Neural progenitor cell (in vitro differentiated cells): ENCODE results near the gene ZFR2.

Source experiments
- EZH2 ChIP-seq: fragments of 200-600 bp; sonication (generic); IDR thresholded peaks from 2 replicates; pipeline ENCODE4 v1.6.1; 2017; ENCODE audit warnings: antibody characterized with exemption, mild to moderate bottlenecking, moderate library complexity
- TF ChIP-seq, protein P1 (sequence below): fragments of 200-600 bp; sonication (generic); IDR thresholded peaks from 2 replicates; pipeline ENCODE4 v1.5.1; 2017; ENCODE audit warnings: antibody characterized with exemption, mild to moderate bottlenecking

DNA sequence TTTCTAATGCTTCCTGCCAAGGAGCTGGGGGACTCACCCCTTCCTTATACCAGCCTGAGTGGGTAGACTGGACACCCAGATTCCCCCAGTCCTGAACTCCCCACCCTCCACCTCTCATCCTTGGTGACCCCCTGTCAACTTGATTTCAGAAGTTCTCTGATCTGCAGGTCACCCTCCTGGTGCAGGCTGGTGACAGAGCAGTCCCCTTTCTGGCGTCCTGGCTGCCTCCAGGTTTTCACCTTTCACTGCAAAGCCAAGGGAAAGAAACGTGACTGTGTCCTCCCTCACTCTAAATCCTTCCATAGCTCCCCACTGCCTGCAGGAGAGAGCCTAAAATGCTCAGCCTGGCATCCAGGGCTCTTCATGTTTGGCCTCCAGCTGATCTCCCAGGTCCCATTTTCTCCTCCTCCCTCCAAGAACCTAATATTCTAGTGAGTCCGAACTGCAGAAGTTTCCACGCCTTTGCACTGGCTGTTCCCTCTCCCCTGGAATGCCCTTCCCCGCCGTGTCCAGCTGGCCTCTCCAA lies 78.6 kb downstream of the ZFR2 start:
- TF ChIP-seq, protein P1, sequence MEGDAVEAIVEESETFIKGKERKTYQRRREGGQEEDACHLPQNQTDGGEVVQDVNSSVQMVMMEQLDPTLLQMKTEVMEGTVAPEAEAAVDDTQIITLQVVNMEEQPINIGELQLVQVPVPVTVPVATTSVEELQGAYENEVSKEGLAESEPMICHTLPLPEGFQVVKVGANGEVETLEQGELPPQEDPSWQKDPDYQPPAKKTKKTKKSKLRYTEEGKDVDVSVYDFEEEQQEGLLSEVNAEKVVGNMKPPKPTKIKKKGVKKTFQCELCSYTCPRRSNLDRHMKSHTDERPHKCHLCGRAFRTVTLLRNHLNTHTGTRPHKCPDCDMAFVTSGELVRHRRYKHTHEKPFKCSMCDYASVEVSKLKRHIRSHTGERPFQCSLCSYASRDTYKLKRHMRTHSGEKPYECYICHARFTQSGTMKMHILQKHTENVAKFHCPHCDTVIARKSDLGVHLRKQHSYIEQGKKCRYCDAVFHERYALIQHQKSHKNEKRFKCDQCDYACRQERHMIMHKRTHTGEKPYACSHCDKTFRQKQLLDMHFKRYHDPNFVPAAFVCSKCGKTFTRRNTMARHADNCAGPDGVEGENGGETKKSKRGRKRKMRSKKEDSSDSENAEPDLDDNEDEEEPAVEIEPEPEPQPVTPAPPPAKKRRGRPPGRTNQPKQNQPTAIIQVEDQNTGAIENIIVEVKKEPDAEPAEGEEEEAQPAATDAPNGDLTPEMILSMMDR = no peak
- no peak for TF ChIP-seq EZH2
